GM12878 (cell line): Measurements from ENCODE around the gene PSME3IP1. TPM values are rescaled to one million over a fixed set of nuclear protein-coding genes. Genes with fewer than 3 reads are reported as not detected.
A peak's percentile ranks its signal among the peaks of the same experiment; 100 is the strongest.

Source experiments
- ATAC-seq: fragments of 200-7000 bp; cut with Tn5 transposase; 3 replicates; pipeline ENCODE4 v1.9.1; 2020; ENCODE audit warnings: mild to moderate bottlenecking, moderate library complexity
- BruUV-seq: library from RNA; stranded (reverse); fragments of 400-500 nt; replicated peaks from 2 replicates; lab custom pipeline; 2021; lab: Mats Ljungman, UMichigan
- CTCF ChIA-PET: fragments of 300-600 bp; sonication (Branson Sonifier 250); formaldehyde crosslinking; extraction: SDS; loops from one replicate; lab custom pipeline; 2021; ENCODE audit warnings: inconsistent platforms; lab: Yijun Ruan, JAX
- POLR2A ChIA-PET: fragments of 350-600 bp; formaldehyde crosslinking; extraction: SDS; loops from one replicate; lab custom pipeline; 2021; ENCODE audit warnings: inconsistent platforms; lab: Charles Lee
- RAD21 ChIA-PET: fragments of 300-600 bp; sonication (Branson Sonifier 250); formaldehyde crosslinking; loops from one replicate; lab custom pipeline; 2023; ENCODE audit warnings: antibody characterized with exemption; ENCODE audit not compliant: unreplicated experiment; lab: Charles Lee
- SMC1A ChIA-PET: fragments of 300-600 bp; sonication (Branson Sonifier 250); formaldehyde crosslinking; loops from one replicate; lab custom pipeline; 2023; ENCODE audit not compliant: unreplicated experiment, uncharacterized antibody; lab: Charles Lee
- DNase-seq: peaks from one replicate; pipeline ENCODE4 v3.0.0-alpha.2; 2011; ENCODE audit warnings: low read depth, low spot score
- FAIRE-seq: peaks from 3 replicates; lab custom pipeline; 2011; peaks lifted over from hg19 to GRCh38; lab: Jason Lieb, UNC
- H2AFZ ChIP-seq: 2 replicates; pipeline ENCODE4 v1.6.0; 2011; ENCODE audit warnings: low read depth, low read length, control low read depth; ENCODE audit not compliant: control insufficient read depth
- H3K27ac ChIP-seq: 2 replicates; pipeline ENCODE4 v1.5.1; 2011; ENCODE audit warnings: control low read depth; ENCODE audit not compliant: control insufficient read depth, insufficient read depth
- H3K27me3 ChIP-seq, 2 experiments: replicated peaks in 1 of 2; 2 replicates each; pipeline versions ENCODE4 v1.6.0 to v1.6.1; 2011; ENCODE audit warnings: low read length in 1 of 2; ENCODE audit not compliant: control insufficient read depth in 2 of 2, insufficient read depth in 2 of 2
- H3K36me3 ChIP-seq, 2 experiments: 2 replicates each; pipeline ENCODE4 v1.5.1; 2011; ENCODE audit warnings: low read length in 1 of 2; ENCODE audit not compliant: control insufficient read depth in 2 of 2, insufficient read depth in 2 of 2
- H3K4me1 ChIP-seq: 2 replicates; pipeline ENCODE4 v1.6.1; 2011; ENCODE audit warnings: mild to moderate bottlenecking, low read length, moderate library complexity, mixed read lengths; ENCODE audit not compliant: control insufficient read depth, insufficient read depth
- H3K4me2 ChIP-seq: 2 replicates; pipeline ENCODE4 v1.6.0; 2011; ENCODE audit warnings: control low read depth; ENCODE audit not compliant: control insufficient read depth, insufficient read depth
- H3K4me3 ChIP-seq: fragments of 200-600 bp; sonication (generic); 2 replicates; pipeline ENCODE4 v1.5.1; 2016
- H3K79me2 ChIP-seq: 2 replicates; pipeline ENCODE4 v1.6.0; 2011; ENCODE audit warnings: low read length; ENCODE audit not compliant: control insufficient read depth, insufficient read depth
- H3K9ac ChIP-seq: 2 replicates; pipeline ENCODE4 v1.8.0; 2011; ENCODE audit warnings: low read length, control low read depth, mixed read lengths; ENCODE audit not compliant: control insufficient read depth, insufficient read depth
- H3K9me3 ChIP-seq: replicated peaks from 3 replicates; pipeline ENCODE4 v1.5.1; 2011; ENCODE audit warnings: mild to moderate bottlenecking, low read length; ENCODE audit not compliant: control insufficient read depth, insufficient read depth
- H4K20me1 ChIP-seq: 2 replicates; pipeline ENCODE4 v1.6.0; 2011; ENCODE audit not compliant: control insufficient read depth, insufficient read depth
- BCLAF1 ChIP-seq: fragments of 450-650 bp; IDR thresholded peaks from 2 replicates; pipeline ENCODE4 v1.6.1; 2017; ENCODE audit warnings: antibody characterized with exemption, mild to moderate bottlenecking, moderate library complexity
- CEBPB ChIP-seq, 2 experiments: fragments of 150-350 bp in 1 of 2; IDR thresholded peaks; 2 replicates each; pipeline ENCODE4 v1.6.1; 2012 to 2014; ENCODE audit warnings: low read depth in 2 of 2, low read length in 2 of 2, borderline replicate concordance in 1 of 2, inconsistent platforms in 1 of 2
- EZH2 ChIP-seq: IDR thresholded peaks from 2 replicates; pipeline ENCODE4 v1.6.1; 2012; ENCODE audit warnings: low read depth, mild to moderate bottlenecking, control low read depth, inconsistent platforms, low read length, borderline replicate concordance; ENCODE audit not compliant: control insufficient read depth
- FOXK2 ChIP-seq: fragments of 450-650 bp; IDR thresholded peaks from 2 replicates; pipeline ENCODE4 v1.6.1; 2017; ENCODE audit warnings: mild to moderate bottlenecking, moderate library complexity
- GATAD2B ChIP-seq: fragments of 450-650 bp; conservative IDR thresholded peaks from 2 replicates; pipeline ENCODE4 v1.6.1; 2017; ENCODE audit warnings: low read depth, mild to moderate bottlenecking, moderate library complexity
- HDAC2 ChIP-seq: fragments of 200-600 bp; sonication (generic); IDR thresholded peaks from 2 replicates; pipeline ENCODE4 v1.6.1; 2017
- IRF5 ChIP-seq: fragments of 450-650 bp; IDR thresholded peaks from 2 replicates; pipeline ENCODE4 v1.6.1; 2017; ENCODE audit warnings: borderline replicate concordance
- MEF2B ChIP-seq: fragments of 450-650 bp; IDR thresholded peaks from 2 replicates; pipeline ENCODE4 v1.6.1; 2018; ENCODE audit warnings: mild to moderate bottlenecking, moderate library complexity; ENCODE audit not compliant: partially characterized antibody, poor library complexity, severe bottlenecking
- MLLT1 ChIP-seq: fragments of 450-650 bp; IDR thresholded peaks from 2 replicates; pipeline ENCODE4 v1.6.1; 2016; ENCODE audit warnings: mild to moderate bottlenecking
- NBN ChIP-seq: fragments of 450-650 bp; IDR thresholded peaks from 2 replicates; pipeline ENCODE4 v1.6.1; 2016
- PAX8 ChIP-seq: fragments of 450-650 bp; IDR thresholded peaks from 2 replicates; pipeline ENCODE4 v1.6.1; 2017; ENCODE audit warnings: mild to moderate bottlenecking, moderate library complexity
- ZBTB11 ChIP-seq: fragments of 450-650 bp; formaldehyde crosslinking; IDR thresholded peaks from 2 replicates; pipeline ENCODE4 v1.5.0; 2022; ENCODE audit warnings: mild to moderate bottlenecking, missing genetic modification characterization
- ZZZ3 ChIP-seq: IDR thresholded peaks from 2 replicates; pipeline ENCODE4 v1.6.1; 2011; ENCODE audit warnings: low read depth; ENCODE audit not compliant: control insufficient read depth, insufficient read length
- WGBS: methylation state at CpG from one replicate; pipeline ENCODE4 v1.1.6; 2016; ENCODE audit warnings: low lambda C conversion rate; ENCODE audit not compliant: insufficient replicate concordance, insufficient coverage; ENCODE audit errors: missing lambda C conversion rate; 5-methylcytosine and 5-hydroxymethylcytosine counted together
- in situ Hi-C: fragments of 300-500 bp; cut with MboI; formaldehyde crosslinking; loops from 9 replicates; pipeline ENCODE4 v1.14.3; 2018; ENCODE audit warnings: mixed read lengths
- intact Hi-C: fragments of 100-400 bp; cut with micrococcal nuclease; formaldehyde crosslinking; loops from one replicate; pipeline ENCODE4 v1.14.2; 2022; ENCODE audit not compliant: unreplicated experiment
- polyA plus RNA-seq, 11 experiments: library from polyadenylated mRNA; depleted of rRNA in 4 of 11; unstranded in 6 of 11; stranded (reverse) in 5 of 11; fragments of >200 nt; fragmentation: Nextera tagmentation in 4 of 11; fragmentation: Illumina TruSeq in 1 of 11; extraction: Ambion mirVana in 4 of 11; extraction: Trizol in 1 of 11; gene quantifications; 1 replicate in 1 of 11; 2 replicates in 10 of 11; pipeline versions ENCODE4 v1.2.1 to v1.2.3, GENCODE V29; 2011 to 2016; ENCODE audit warnings: inconsistent platforms in 2 of 11, missing spikeins in 2 of 11, low read depth in 1 of 11
- total RNA-seq, 4 experiments: library from RNA; depleted of rRNA in 3 of 4; stranded (reverse); fragments of >200 nt in 3 of 4; fragmentation: Illumina TruSeq in 1 of 4; extraction: Trizol in 1 of 4; gene quantifications; 2 replicates each; pipeline versions ENCODE4 v1.2.1 to v1.2.3, GENCODE V29; 2013 to 2021

Gene PSME3IP1
- total and polyA plus RNA-seq, 10 of the 15 experiments (the other 5 are each of a cell fraction or from before 2014, with no cell fraction given): 67.9 to 174 (median 111) TPM

GRCh38 chr16:57107321-57107922, 78.4 kb downstream of the PSME3IP1 start (continued):
- TF ChIP-seq IRF5: no peak
- no peak for TF ChIP-seq PAX8
- TF ChIP-seq EZH2: no peak
- TF ChIP-seq GATAD2B: no peak
- no peak for TF ChIP-seq CEBPB (IDR thresholded peaks at IDR 0.05; ENCODE audit: borderline replicate concordance in 1 of 2, low read depth in 2 of 2, low read length in 2 of 2)
- TF ChIP-seq MEF2B: no peak

GRCh38 chr16:57106767-57107166, 79.1 kb downstream of the PSME3IP1 start:
- H3K27ac ChIP-seq: no peak overlapping the region
- CTCF ChIA-PET: interaction anchor here (1.3 to 2.7 kb wide), 2 partner anchors 14 to 46 kb away, joined by 4 to 15 read pairs; partner anchors contain the start of gene CPNE2
- no peaks in the 10 kb centered on the region for H3K9me3 ChIP-seq
- no peak overlapping the region for H3K9ac ChIP-seq
- in situ Hi-C loops (no loop called here), intact Hi-C loops (no loop called here)
- peaks cover 12% of the 10 kb centered on the region for H3K4me1 ChIP-seq
- RAD21 ChIA-PET: interaction anchor here (1.3 kb wide), 1 partner anchor 98 kb away, joined by 4 read pairs; no protein-coding TSS in a partner anchor
- no peak overlapping the region for H3K4me2 ChIP-seq
- no TSS peak for BruUV-seq
- H2AFZ ChIP-seq: no peak overlapping the region
- POLR2A ChIA-PET: interaction anchor here (0.7 kb wide), 1 partner anchor 29 kb away, joined by 4 read pairs; no protein-coding TSS in a partner anchor
- H3K27me3 ChIP-seq: no peaks in the 10 kb centered on the region
- no peaks in the 10 kb centered on the region for H4K20me1 ChIP-seq
- DNase-seq (no peak), FAIRE-seq (no peak), ATAC-seq (peak; percentile 15; the same call in 2 of the 3 replicates)
- no peaks in the 10 kb centered on the region for H3K36me3 ChIP-seq
- H3K79me2 ChIP-seq: no peaks in the 10 kb centered on the region
- SMC1A ChIA-PET: interaction anchor here (1.0 kb wide), 1 partner anchor 23 kb away, joined by 3 read pairs; no protein-coding TSS in a partner anchor
- H3K4me3 ChIP-seq: no peak overlapping the region
- WGBS: 64% methylated on average over 2 of the region's 2 CpGs
- TF ChIP-seq NBN (no peak), MLLT1 (no peak), ZZZ3 (no peak), FOXK2 (no peak), BCLAF1 (no peak), CEBPB (IDR thresholded peaks at IDR 0.05; ENCODE audit: borderline replicate concordance in 1 of 2, low read depth in 2 of 2, low read length in 2 of 2) (no peak), ZBTB11 (CRISPR knock-in tag) (no peak), HDAC2 (no peak)
